ENCODE data around the gene SCFD1. TPM values are rescaled to one million over a fixed set of nuclear protein-coding genes. Genes with fewer than 3 reads are reported as not detected.

The SCFD1 gene
- total and polyA plus RNA-seq, 7 donors, result 26.9 to 49.8 (median 34.1) TPM

GRCh38 chr14:30737916-30738315 is 115.8 kb downstream of the SCFD1 start:
- Histone ChIP-seq H3K27ac (no peak overlapping the region), H3K4me1 (no peaks in the 10 kb centered on the region), H3K4me3 (no peak overlapping the region), H3K27me3 (ENCODE audit: insufficient read depth in 3 of 3, low read length in 2 of 3) (no peaks in the 10 kb centered on the region), H3K36me3 (ENCODE audit: insufficient read depth in 1 of 2, low read depth in 1 of 2) (peaks cover 0 to 39% of the 10 kb centered on the region in 2 donors), H3K9me3 (no peaks in the 10 kb centered on the region)
- no peak for TF ChIP-seq CTCF (IDR thresholded peaks at IDR 0.05)
- ATAC-seq, result no peak
- intact Hi-C loops (cut with DNase I), result no loop called here
- WGBS, 3 donors, result 80 to 86% (median 81%) methylated on average over 3 of the region's 3 CpGs
- DNase-seq, result no peak

- WGBS, 3 donors, result 86 to 89% (median 89%) methylated on average over 4 of the region's 4 CpGs
- ATAC-seq, result no peak
Measured at GRCh38 chr14:30738978-30739377, 116.9 kb downstream of the SCFD1 start.

GRCh38 chr14:30748343-30748742 is 126.2 kb downstream of the SCFD1 start:
- Histone ChIP-seq H3K4me1 (no peaks in the 10 kb centered on the region), H3K36me3 (ENCODE audit: insufficient read depth in 1 of 2, low read depth in 1 of 2) (no peaks in the 10 kb centered on the region), H3K9me3 (no peaks in the 10 kb centered on the region), H3K27me3 (ENCODE audit: insufficient read depth in 3 of 3, low read length in 2 of 3) (no peaks in the 10 kb centered on the region), H3K27ac (no peak overlapping the region), H3K4me3 (no peak overlapping the region)
- 76 to 79% (median 79%) methylated on average over 2 of the region's 2 CpGs for WGBS, 3 donors
- ATAC-seq (no peak), DNase-seq (no peak)
- intact Hi-C loops (cut with DNase I), result no loop called here
- TF ChIP-seq CTCF (IDR thresholded peaks at IDR 0.05), result no peak

More at GRCh38 chr14:30738978-30739377, 116.9 kb downstream of the SCFD1 start:
- Histone ChIP-seq H3K9me3 (no peaks in the 10 kb centered on the region), H3K27me3 (ENCODE audit: insufficient read depth in 3 of 3, low read length in 2 of 3) (no peaks in the 10 kb centered on the region), H3K36me3 (ENCODE audit: insufficient read depth in 1 of 2, low read depth in 1 of 2) (peaks cover 0 to 32% of the 10 kb centered on the region in 2 donors), H3K4me3 (no peak overlapping the region), H3K27ac (no peak overlapping the region), H3K4me1 (no peaks in the 10 kb centered on the region)
- intact Hi-C loops (cut with DNase I), result no loop called here
- no peak for TF ChIP-seq CTCF (IDR thresholded peaks at IDR 0.05)
- no peak for DNase-seq

DNA sequence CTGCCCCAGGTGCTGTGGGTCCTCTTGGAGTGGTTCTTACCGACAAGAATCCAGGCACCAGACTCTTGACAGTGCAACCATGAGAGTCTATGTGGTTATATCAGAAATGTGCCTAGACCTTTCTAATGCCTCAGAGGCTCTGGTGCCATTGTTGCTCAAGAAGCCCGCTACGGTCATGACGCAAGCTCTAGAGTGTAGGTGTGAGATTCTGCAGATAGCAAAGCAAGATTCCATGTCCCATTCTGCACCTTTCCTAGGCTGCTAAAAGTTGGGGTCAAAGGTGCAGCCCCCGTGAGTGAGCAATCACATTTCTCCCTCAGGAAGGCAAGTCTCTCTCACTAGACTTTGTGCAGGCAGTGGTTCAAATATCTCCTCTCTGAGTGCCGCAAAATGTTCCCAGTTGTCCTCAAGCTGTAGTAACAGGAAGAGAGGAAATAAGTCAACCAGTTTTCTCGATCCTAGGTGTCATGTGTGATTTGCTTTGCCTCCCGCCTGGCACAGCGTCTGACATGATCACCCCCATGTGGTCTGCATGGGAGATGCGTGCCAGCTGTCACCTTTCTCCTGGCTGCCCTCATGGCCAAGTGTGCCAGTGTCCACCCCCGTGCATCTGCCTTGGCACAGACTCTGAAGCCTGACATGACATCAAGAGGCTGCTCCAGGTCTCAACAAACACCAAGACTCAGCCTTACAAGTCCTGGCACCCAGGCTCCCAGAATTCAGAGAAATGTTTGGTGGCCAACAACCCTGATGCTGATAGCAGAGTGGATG is 129.7 kb downstream of the SCFD1 start:
- ATAC-seq (no peak), DNase-seq (no peak)
- H3K27me3 ChIP-seq (ENCODE audit: insufficient read depth in 3 of 3, low read length in 2 of 3), result peaks cover 0 to 2% (median 0%) of the 10 kb centered on the region in 3 donors
- WGBS, 3 donors, result 56 to 61% (median 61%) methylated on average over 11 of the region's 11 CpGs
- no peak for TF ChIP-seq CTCF (IDR thresholded peaks at IDR 0.05)
- no peaks in the 10 kb centered on the region for H3K4me1 ChIP-seq
- no peaks in the 10 kb centered on the region for H3K36me3 ChIP-seq (ENCODE audit: insufficient read depth in 1 of 2, low read depth in 1 of 2)
- no peaks in the 10 kb centered on the region for H3K9me3 ChIP-seq
- no peak overlapping the region for H3K27ac ChIP-seq
- H3K4me3 ChIP-seq, result no peak overlapping the region
- intact Hi-C loops (cut with DNase I), result no loop called here

- intact Hi-C loops (cut with DNase I), result no loop called here
- TF ChIP-seq CTCF (IDR thresholded peaks at IDR 0.05), result no peak
- WGBS, 3 donors, result 79 to 80% (median 79%) methylated on average over 4 of the region's 4 CpGs
- Histone ChIP-seq H3K36me3 (ENCODE audit: insufficient read depth in 1 of 2, low read depth in 1 of 2) (no peaks in the 10 kb centered on the region), H3K27me3 (ENCODE audit: insufficient read depth in 3 of 3, low read length in 2 of 3) (peaks cover 0 to 2% (median 0%) of the 10 kb centered on the region in 3 donors), H3K9me3 (no peaks in the 10 kb centered on the region), H3K27ac (no peak overlapping the region), H3K4me3 (no peak overlapping the region), H3K4me1 (no peaks in the 10 kb centered on the region)
- DNase-seq (no peak), ATAC-seq (no peak)
Measured at GRCh38 chr14:30753452-30753851, 131.3 kb downstream of the SCFD1 start.

All from psoas muscle (tissue), 8 donors.